ENCODE measurements around the gene KMT2B.

KMT2B gene

DNA sequence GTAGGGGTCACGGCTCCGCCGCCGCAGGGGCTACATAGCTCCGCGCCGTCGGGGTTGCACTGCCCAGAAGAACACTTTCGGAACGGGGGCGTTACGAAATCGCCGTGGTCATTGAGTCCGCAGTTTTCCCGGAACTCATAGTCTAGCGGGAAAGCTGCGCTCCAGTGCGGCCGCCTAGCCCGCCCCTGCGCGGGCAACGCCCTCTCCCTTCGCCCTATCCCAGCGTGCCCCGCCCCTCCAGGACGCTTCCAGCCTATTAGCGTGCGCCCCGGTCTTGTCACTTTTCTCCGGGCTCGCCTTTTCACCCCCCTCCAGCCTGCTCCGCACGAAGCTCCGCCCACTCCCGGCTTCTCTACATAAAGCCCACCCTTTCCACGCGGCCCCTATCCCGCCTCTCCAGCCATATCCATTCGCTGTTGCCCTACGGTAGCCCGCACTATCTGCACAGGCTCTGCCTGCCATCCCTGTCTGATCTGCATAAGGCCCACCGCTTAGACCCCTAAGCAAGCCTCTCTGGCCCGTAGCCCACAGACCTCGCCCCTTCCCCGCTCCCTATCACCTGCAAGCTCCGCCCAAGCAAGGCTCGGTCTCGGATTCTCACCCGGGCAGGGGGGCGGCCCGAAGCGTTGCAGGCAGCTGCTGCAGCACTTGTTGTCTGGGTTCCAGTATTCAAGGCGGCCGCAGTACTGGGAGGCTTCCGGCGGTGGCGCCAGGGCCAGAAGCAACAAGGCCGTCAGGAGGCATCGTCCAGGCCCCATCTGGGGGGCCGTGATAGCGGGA, 22.8 kb downstream of the KMT2B start:
- peak; percentile 83 to 87 for DNase-seq (ENCODE audit: low read depth in 2 of 2)

DNA sequence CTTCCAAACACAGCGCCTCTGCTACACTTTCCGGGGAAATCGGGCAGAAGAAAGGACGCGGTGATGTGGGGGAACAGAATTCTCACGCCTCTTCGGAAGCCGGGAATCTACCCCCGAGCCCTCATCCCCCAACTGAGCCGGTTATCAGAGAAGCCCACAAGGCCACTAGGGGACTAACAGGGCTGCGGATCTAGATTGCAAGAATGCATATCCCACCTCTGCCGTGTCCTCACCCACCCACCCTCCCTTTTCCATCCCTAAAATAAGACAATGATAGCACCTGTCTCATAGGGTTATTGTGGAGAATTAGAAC, 23.4 kb downstream of the KMT2B start:
- no peak for DNase-seq (ENCODE audit: low read depth in 2 of 2)

DNA sequence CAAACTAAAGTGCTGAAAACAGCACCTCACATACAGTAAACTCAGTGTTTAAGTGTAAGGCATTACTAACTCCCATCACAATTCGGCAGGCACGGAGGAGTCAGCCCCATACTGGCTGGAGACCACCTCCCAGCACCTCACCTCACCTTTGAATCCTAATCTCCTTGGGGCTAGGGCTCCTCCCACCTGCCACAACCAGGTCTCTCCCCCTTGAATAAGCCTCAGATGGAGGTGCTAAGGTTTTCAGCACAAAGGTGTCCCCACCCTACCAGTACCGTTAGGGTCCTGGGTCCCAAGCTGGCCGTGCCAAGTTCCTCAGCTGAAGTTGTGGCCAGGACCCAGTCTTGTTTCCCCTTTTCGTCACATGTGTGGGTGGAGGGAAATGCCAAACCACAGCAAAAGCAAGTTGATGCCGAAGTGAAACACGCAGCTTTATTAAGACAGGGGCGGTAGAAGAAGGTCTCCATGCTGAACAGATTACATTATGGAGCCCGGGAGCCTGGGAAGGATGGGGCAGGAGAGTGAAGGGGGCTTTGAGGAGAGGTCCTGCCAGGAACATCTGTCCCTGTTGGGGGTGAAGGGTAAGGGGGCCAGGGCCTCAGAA, 24.4 kb downstream of the KMT2B start, which contains the start of gene IGFLR1:
TSS of gene IGFLR1 (minus strand) at position 332 of the 604 bp plus-strand sequence. CDS start 1,272 bp downstream, outside the sequence.
- no peak for DNase-seq (ENCODE audit: low read depth in 2 of 2)

GRCh38 chr19:35743640-35744429, 26.0 kb downstream of the KMT2B start:
- no peak for DNase-seq (ENCODE audit: low read depth in 2 of 2)

GRCh38 chr19:35744430-35745327, 26.9 kb downstream of the KMT2B start:
- DNase-seq (ENCODE audit: low read depth in 2 of 2), result peak; percentile 83 to 87

DNA sequence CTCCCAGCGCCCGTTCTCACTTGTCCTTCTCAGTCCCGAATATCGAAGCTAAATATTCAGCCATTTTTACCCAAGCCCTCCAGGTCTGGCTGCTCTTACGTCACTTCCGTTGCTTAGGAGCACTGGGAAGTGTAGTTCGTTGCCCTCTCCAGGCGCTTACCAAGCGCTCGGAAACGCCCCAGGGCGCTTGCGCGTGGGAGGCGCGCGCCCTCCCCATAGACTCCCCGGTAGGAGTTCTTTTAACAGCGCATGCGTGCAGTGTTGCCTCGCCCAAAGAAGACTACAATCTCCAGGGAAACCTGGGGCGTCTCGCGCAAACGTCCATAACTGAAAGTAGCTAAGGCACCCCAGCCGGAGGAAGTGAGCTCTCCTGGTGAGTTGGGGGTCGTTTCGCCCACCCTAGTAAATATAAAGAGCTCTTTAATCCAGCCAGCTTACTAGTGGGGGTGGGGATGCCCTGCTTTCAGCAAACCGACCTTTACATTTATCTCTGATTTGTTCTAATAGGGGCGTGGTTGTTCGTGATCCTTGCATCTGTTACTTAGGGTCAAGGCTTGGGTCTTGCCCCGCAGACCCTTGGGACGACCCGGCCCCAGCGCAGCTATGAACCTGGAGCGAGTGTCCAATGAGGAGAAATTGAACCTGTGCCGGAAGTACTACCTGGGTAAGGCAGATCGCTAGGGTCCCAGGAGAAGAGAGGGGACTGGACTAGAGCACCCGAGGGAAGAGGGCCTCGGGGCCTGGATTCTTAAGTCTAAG, 27.7 kb downstream of the KMT2B start, which contains the start of the genes PSENEN and U2AF1L4:
TSS of gene PSENEN (plus strand) at position 324 of the 759 bp plus-strand sequence. CDS start at position 604, 280 bp downstream.
TSS of gene U2AF1L4 (minus strand) at position 91 of the 759 bp plus-strand sequence. CDS start at position 64, 27 bp downstream.
- DNase-seq (ENCODE audit: low read depth in 2 of 2), result peak; percentile 97 to 98

DNA sequence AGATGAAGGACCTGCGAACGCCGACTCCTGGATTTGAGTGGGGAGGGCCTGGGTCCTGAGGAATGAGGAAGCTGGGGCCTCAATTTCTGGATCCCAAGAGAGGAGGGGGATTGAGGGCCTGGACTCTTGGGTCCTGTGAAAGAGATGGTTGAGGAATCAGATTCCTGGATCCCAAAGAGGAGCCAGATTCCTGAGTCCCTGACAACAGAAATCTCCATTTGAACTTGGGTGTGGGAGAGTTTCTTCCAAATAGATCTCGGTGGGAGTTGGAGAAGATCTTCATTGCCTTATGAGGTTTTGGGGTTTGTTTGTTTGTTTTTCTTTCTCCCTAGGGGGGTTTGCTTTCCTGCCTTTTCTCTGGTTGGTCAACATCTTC, 28.3 kb downstream of the KMT2B start:
- no peak for DNase-seq (ENCODE audit: low read depth in 2 of 2)

DNA sequence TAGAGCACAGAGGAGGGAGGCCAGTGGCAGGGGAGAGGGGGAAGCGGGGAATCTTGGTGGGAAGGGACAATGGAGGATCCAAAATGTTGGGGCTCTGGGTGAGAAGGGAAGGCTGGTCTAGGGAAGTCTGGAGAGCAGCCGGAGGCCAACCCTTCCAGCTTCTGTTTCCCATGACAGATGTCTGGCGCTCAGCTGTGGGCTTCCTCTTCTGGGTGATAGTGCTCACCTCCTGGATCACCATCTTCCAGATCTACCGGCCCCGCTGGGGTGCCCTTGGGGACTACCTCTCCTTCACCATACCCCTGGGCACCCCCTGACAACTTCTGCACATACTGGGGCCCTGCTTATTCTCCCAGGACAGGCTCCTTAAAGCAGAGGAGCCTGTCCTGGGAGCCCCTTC, 28.7 kb downstream of the KMT2B start:
- no peak for DNase-seq (ENCODE audit: low read depth in 2 of 2)

DNA sequence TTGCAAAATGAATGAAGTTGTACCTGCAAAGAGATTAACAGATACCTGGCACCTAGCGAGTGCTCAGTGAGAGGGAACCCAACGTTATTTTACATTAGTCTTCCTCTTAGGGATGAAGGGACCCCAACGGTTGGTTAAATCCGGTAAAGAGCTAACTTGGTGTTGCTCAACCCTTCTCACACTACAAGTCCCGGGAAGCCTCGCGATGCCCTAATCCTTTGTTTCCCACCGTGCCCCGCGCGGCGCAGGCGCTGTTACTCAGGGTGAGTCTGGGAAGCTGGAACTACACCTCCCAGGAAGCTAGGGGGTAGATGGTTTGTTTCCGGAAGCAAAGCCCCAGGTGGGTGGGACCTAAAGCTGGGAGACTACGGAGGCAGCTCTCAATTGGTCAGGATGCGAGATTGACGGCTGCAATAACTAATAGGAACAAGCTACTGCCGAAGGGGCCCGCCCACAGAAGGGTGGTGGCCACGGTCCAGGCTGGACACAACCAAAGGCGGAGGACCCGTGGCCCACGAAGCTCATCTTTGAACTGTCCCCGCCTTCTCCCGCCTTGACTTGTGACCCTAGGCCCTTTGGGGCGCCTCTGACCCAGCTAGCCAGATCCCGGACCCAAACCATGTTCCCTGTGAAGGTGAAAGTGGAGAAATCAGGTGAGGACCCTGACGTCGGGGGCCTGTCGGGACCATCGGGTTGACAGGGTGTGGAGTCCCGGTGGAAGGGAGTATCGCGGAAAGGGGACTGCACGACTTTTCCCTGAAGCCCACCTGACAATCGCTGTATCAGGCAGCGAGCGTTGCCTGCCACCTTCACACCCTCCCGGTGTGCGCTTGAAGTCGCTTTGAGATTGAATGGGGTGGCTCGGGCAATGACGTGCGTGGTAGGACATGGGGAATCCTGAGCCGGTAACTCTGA, 30.6 kb downstream of the KMT2B start, which contains the start of gene LIN37:
TSS of gene LIN37 (plus strand) at position 471 of the 915 bp plus-strand sequence. CDS start at position 620, 149 bp downstream.
- DNase-seq (ENCODE audit: low read depth in 2 of 2), result peak; percentile 97 to 98

DNA sequence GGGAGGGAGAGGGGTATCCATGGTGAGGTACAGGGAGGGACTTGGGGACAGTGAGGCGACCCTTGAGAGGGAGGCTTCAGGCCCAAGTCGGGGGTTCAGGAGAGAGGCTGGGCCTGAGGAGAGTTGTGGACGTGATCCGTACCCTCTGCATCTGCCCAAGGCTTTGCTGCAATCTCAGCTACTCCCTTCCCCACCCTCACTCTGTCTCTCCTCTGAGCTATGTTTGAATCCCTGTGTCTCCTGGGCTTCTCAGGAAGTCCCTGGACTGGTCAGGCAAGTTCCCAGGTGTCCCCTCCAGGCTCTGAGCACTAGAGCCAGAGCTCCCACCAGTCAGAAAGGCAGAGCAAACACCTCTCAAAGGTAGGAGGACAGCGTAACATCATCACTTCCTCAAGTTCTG, 32.4 kb downstream of the KMT2B start:
- no peak for DNase-seq (ENCODE audit: low read depth in 2 of 2)

- no peak for DNase-seq (ENCODE audit: low read depth in 2 of 2)
Observed at GRCh38 chr19:35751839-35752745, 34.3 kb downstream of the KMT2B start.

GRCh38 chr19:35752746-35753350, 35.0 kb downstream of the KMT2B start:
- no peak for DNase-seq (ENCODE audit: low read depth in 2 of 2)

GRCh38 chr19:35753634-35754369, 36.0 kb downstream of the KMT2B start:
- DNase-seq (ENCODE audit: low read depth in 2 of 2), result no peak

DNA sequence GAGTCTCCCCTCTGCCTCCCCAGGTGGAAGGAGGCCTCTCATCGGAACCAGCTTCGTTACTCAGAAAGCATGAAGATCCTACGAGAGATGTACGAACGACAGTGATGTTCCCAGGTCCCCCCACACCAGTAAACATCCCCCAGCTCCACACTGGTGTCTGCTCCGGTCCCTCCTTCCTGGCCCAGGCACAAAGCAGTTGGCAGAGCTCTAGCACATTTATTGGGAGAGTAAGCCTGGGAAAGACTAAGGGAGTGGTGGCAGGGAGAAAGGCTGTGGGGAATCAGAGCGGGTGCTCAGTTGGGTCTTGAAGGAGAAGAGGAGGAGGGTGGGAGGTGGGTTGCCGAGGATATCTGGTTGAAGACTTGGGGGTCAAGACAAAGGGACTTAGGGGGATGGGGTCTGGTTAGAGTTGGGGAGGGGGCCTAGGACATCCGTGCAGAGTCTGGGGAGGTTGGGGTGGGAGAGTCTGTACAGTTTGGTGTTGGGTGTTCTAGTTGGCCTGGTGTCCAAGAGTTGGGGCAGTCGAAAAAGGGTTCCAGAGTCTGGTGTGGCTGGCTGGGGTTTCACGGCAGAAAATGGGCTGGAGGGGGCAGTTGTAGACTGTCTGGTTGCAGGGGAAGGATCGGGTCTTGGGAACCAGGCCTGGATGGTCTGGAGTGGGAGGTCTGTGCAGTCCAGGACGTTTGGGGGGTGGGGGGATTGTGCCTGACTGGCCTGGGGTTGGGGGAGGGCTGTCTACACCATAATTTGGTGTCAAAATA, 36.7 kb downstream of the KMT2B start:
- no peak for DNase-seq (ENCODE audit: low read depth in 2 of 2)

DNA sequence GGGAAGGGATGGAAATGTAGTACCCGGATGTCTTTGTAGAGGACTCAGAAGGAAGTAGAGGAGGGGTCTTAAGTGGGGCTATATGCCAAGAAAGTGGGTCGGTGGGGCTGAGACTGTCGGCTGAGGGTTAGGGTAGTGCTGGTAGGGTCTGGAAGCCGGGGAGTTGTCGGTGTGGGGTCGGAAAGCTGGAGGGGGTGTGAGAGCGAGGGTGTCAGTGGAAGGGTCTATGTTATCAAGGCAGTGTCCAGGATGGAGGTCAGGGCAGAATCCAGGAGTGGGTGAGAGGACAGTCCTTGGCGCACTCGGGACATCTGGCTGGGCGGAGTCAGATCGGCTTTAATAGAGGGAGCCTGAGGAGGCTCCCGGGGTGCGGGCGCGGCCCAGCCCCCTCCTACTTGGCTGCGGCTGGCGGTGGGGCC, 37.3 kb downstream of the KMT2B start:
- no peak for DNase-seq (ENCODE audit: low read depth in 2 of 2)
